Activated CD8-positive, alpha-beta memory T cell treated with anti-CD3 and anti-CD28 coated beads, Interleukin-2, amount 50 U/mL, for 4 hours (primary cell): ENCODE data around the gene PCYOX1L.
A peak's percentile ranks its signal among the peaks of the same experiment; 100 is the strongest.

Experiments used
- DNase-seq: peaks from one replicate; pipeline ENCODE4 v3.0.0-alpha.2; 2020

PCYOX1L gene

GRCh38 chr5:149338364-149338763, 19.5 kb upstream of the PCYOX1L start:
- DNase-seq: no peak

GRCh38 chr5:149340920-149341319, 16.9 kb upstream of the PCYOX1L start:
- no peak for DNase-seq

GRCh38 chr5:149341876-149342275, 16.0 kb upstream of the PCYOX1L start:
- DNase-seq: no peak

- DNase-seq: no peak
Observed at GRCh38 chr5:149344151-149344550, 13.7 kb upstream of the PCYOX1L start.

- DNase-seq: peak; percentile 86
Observed at GRCh38 chr5:149345147-149345891, 12.5 kb upstream of the PCYOX1L start, which contains the start of gene GRPEL2. Gene GRPEL2 (plus strand): TSS chr5:149345499. CDS start chr5:149345540, 41 bp downstream.

GRCh38 chr5:149345892-149346222, 12.0 kb upstream of the PCYOX1L start:
- DNase-seq: no peak

GRCh38 chr5:149348518-149348917, 9.3 kb upstream of the PCYOX1L start:
- DNase-seq: no peak

- no peak for DNase-seq
Observed at GRCh38 chr5:149349382-149349781, 8.5 kb upstream of the PCYOX1L start.

- no peak for DNase-seq
Observed at GRCh38 chr5:149352169-149352568, 5.7 kb upstream of the PCYOX1L start.

- no peak for DNase-seq
Observed at GRCh38 chr5:149353911-149354310, 3.9 kb upstream of the PCYOX1L start.

GRCh38 chr5:149355688-149356087, 2.2 kb upstream of the PCYOX1L start:
- DNase-seq: no peak

- DNase-seq: no peak
Observed at GRCh38 chr5:149356391-149356790, 1.5 kb upstream of the PCYOX1L start.

- no peak for DNase-seq
Observed at GRCh38 chr5:149358294-149358651, 427 bp downstream of the PCYOX1L start.

GRCh38 chr5:149358868-149359495, 1.1 kb downstream of the PCYOX1L start:
- DNase-seq: no peak

- no peak for DNase-seq
Observed at GRCh38 chr5:149360272-149360671, 2.4 kb downstream of the PCYOX1L start.

GRCh38 chr5:149362541-149362940, 4.7 kb downstream of the PCYOX1L start:
- no peak for DNase-seq

- DNase-seq: no peak
Observed at GRCh38 chr5:149363358-149363757, 5.5 kb downstream of the PCYOX1L start.

GRCh38 chr5:149363936-149364335, 6.1 kb downstream of the PCYOX1L start:
- DNase-seq: no peak

- DNase-seq: no peak
Observed at GRCh38 chr5:149364719-149365118, 6.9 kb downstream of the PCYOX1L start.

GRCh38 chr5:149365418-149365817, 7.6 kb downstream of the PCYOX1L start:
- no peak for DNase-seq

GRCh38 chr5:149366169-149366729, 8.4 kb downstream of the PCYOX1L start:
- no peak for DNase-seq

GRCh38 chr5:149367249-149367971, 9.6 kb downstream of the PCYOX1L start:
- DNase-seq: peak; percentile 55

- DNase-seq: no peak
Observed at GRCh38 chr5:149367972-149368645, 10.3 kb downstream of the PCYOX1L start.
